Natural killer cell (primary cell): ENCODE results near the gene HTD2. TPM values are rescaled to one million over a fixed set of nuclear protein-coding genes. Genes with fewer than 3 reads are reported as not detected.

Experiments used
- ATAC-seq, 3 donors: fragments of 150-1000 bp in 2 of 3; fragments of 200-7000 bp in 1 of 3; cut with Tn5 transposase; 1 replicate in 1 of 3; 2 replicates in 2 of 3; pipeline ENCODE4 v1.10.0; 2021; ENCODE audit warnings: mild to moderate bottlenecking in 2 of 3, moderate library complexity in 2 of 3
- DNase-seq, 2 donors: peaks; one replicate each; pipeline versions ENCODE4 v3.0.0 to v3.0.0-alpha.2; 2013 to 2021; ENCODE audit warnings: mixed read lengths in 1 of 2
- H3K27ac ChIP-seq: one replicate; pipeline ENCODE4 v1.5.1; 2013; ENCODE audit warnings: mild to moderate bottlenecking, low read length
- H3K27me3 ChIP-seq: one replicate; pipeline ENCODE4 v1.6.1; 2013; ENCODE audit warnings: low read length; ENCODE audit not compliant: control insufficient read depth, insufficient read depth
- H3K36me3 ChIP-seq: one replicate; pipeline ENCODE4 v1.6.1; 2013; ENCODE audit warnings: low read length; ENCODE audit not compliant: control insufficient read depth, insufficient read depth
- H3K4me1 ChIP-seq: one replicate; pipeline ENCODE4 v1.6.1; 2013; ENCODE audit warnings: low read length; ENCODE audit not compliant: control insufficient read depth, insufficient read depth
- H3K4me3 ChIP-seq: one replicate; pipeline ENCODE4 v1.5.1; 2013; ENCODE audit warnings: low read length
- H3K9me3 ChIP-seq: one replicate; pipeline ENCODE4 v1.6.1; 2013; ENCODE audit warnings: low read length; ENCODE audit not compliant: control insufficient read depth, insufficient read depth
- H3K27ac Mint-ChIP-seq, 2 donors: one replicate each; pipeline ENCODE4 v1.8.0; 2022; ENCODE audit warnings: mild to moderate bottlenecking in 2 of 2, mixed read lengths in 2 of 2, moderate library complexity in 1 of 2
- H3K27me3 Mint-ChIP-seq, 2 donors: one replicate each; pipeline ENCODE4 v1.8.0; 2022; ENCODE audit warnings: low read depth in 2 of 2, mixed read lengths in 2 of 2
- H3K36me3 Mint-ChIP-seq: one replicate; pipeline ENCODE4 v1.8.0; 2022; ENCODE audit warnings: mixed read lengths
- H3K4me1 Mint-ChIP-seq, 2 donors: one replicate each; pipeline ENCODE4 v1.8.0; 2022; ENCODE audit warnings: mixed read lengths in 2 of 2
- H3K4me3 Mint-ChIP-seq: one replicate; pipeline ENCODE4 v1.8.0; 2022; ENCODE audit warnings: mild to moderate bottlenecking, moderate library complexity, mixed read lengths
- H3K9me3 Mint-ChIP-seq, 2 donors: one replicate each; pipeline ENCODE4 v1.8.0; 2022; ENCODE audit warnings: mixed read lengths in 2 of 2
- WGBS: methylation state at CpG from one replicate; pipeline ENCODE4 v1.1.7; 2013; ENCODE audit warnings: missing lambda C conversion rate; ENCODE audit not compliant: insufficient coverage; 5-methylcytosine and 5-hydroxymethylcytosine counted together
- intact Hi-C: fragments of 100-400 bp; cut with micrococcal nuclease; formaldehyde crosslinking; loops from one replicate; pipeline ENCODE4 v1.14.2; 2022
- total RNA-seq, 4 donors: library from RNA; stranded (reverse); fragments of 120-200 nt in 1 of 4; gene quantifications; one replicate each; pipeline versions ENCODE4 v1.2.3 to v1.2.4, GENCODE V29; 2013 to 2022
- TF ChIP-seq, protein P1 (sequence below): fragments of 200-600 bp; IDR thresholded peaks from one replicate; pipeline ENCODE4 v1.8.0; 2022; ENCODE audit warnings: antibody characterized with exemption

Gene HTD2
- total RNA-seq, 3 donors from 2014 or later (not counting 1 experiment from before 2014, with no cell fraction given) = 3.3 to 5.5 (median 3.7) TPM

GRCh38 chr3:58292866-58293265 is 13.5 kb upstream of the HTD2 start:
- no peaks in the 10 kb centered on the region for H3K4me1 Mint-ChIP-seq
- no peak overlapping the region for H3K4me3 Mint-ChIP-seq
- no peaks in the 10 kb centered on the region for H3K36me3 Mint-ChIP-seq
- peaks cover 2 to 5% of the 10 kb centered on the region in 2 donors for H3K9me3 Mint-ChIP-seq
- 95% methylated on average over 10 of the region's 10 CpGs for WGBS
- Histone ChIP-seq H3K4me1 (no peaks in the 10 kb centered on the region), H3K36me3 (no peaks in the 10 kb centered on the region), H3K27me3 (no peaks in the 10 kb centered on the region), H3K27ac (no peak overlapping the region), H3K4me3 (no peak overlapping the region), H3K9me3 (no peaks in the 10 kb centered on the region)
- intact Hi-C loops = no loop called here
- DNase-seq (no peak), ATAC-seq (no peak)
- no peaks in the 10 kb centered on the region for H3K27me3 Mint-ChIP-seq
- H3K27ac Mint-ChIP-seq = no peak overlapping the region
- TF ChIP-seq, protein P1, sequence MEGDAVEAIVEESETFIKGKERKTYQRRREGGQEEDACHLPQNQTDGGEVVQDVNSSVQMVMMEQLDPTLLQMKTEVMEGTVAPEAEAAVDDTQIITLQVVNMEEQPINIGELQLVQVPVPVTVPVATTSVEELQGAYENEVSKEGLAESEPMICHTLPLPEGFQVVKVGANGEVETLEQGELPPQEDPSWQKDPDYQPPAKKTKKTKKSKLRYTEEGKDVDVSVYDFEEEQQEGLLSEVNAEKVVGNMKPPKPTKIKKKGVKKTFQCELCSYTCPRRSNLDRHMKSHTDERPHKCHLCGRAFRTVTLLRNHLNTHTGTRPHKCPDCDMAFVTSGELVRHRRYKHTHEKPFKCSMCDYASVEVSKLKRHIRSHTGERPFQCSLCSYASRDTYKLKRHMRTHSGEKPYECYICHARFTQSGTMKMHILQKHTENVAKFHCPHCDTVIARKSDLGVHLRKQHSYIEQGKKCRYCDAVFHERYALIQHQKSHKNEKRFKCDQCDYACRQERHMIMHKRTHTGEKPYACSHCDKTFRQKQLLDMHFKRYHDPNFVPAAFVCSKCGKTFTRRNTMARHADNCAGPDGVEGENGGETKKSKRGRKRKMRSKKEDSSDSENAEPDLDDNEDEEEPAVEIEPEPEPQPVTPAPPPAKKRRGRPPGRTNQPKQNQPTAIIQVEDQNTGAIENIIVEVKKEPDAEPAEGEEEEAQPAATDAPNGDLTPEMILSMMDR = no peak

DNA sequence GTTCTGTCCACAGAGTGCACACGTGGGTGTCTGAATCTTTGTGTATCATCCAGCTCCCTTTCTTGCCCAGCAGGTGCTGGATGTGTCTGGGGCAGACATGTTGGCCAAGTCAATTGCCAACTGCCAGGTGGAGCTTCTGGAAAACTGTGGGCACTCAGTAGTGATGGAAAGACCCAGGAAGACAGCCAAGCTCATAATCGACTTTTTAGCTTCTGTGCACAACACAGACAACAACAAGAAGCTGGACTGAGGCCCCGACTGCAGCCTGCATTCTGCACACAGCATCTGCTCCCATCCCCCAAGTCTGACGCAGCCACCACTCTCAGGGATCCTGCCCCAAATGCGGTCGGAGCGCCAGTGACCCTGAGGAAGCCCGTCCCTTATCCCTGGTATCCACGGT is 12.8 kb upstream of the HTD2 start:
- H3K27ac Mint-ChIP-seq = no peak overlapping the region
- Histone ChIP-seq H3K4me1 (no peaks in the 10 kb centered on the region), H3K27ac (no peak overlapping the region), H3K36me3 (no peaks in the 10 kb centered on the region), H3K27me3 (no peaks in the 10 kb centered on the region), H3K9me3 (no peaks in the 10 kb centered on the region), H3K4me3 (no peak overlapping the region)
- ATAC-seq = no peak
- no peaks in the 10 kb centered on the region for H3K36me3 Mint-ChIP-seq
- no peak overlapping the region for H3K4me3 Mint-ChIP-seq
- no peak for DNase-seq
- peaks cover 2 to 5% of the 10 kb centered on the region in 2 donors for H3K9me3 Mint-ChIP-seq
- no peaks in the 10 kb centered on the region for H3K4me1 Mint-ChIP-seq
- H3K27me3 Mint-ChIP-seq = peaks cover 0 to 3% of the 10 kb centered on the region in 2 donors
- intact Hi-C loops = no loop called here
- TF ChIP-seq, protein P1 = no peak
- 89% methylated on average over 9 of the region's 9 CpGs for WGBS

DNA sequence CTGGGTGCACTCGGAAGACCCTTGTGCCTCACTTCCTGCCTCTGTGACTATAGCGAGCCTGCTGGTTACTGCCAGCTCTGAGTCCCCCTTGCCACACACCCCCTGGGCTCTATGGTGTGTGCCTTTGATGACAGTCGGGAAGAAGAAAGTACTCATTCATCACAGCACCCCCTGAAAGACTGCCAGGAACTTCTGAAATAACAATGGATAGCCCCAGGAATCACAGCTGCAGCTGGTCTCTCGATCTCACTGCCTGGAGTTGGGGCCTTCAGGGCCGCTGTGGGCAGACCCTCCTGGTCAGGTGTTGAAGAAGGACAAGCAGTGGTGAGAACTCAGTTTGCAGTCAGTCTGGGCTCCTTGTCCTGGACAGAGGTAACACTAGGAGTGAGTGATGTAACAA is 10.1 kb upstream of the HTD2 start:
- Mint-ChIP-seq H3K4me3 (no peak overlapping the region), H3K27ac (no peak overlapping the region), H3K4me1 (no peaks in the 10 kb centered on the region), H3K9me3 (peaks cover 2 to 6% of the 10 kb centered on the region in 2 donors), H3K27me3 (peaks cover 3 to 12% of the 10 kb centered on the region in 2 donors), H3K36me3 (no peaks in the 10 kb centered on the region)
- TF ChIP-seq, protein P1 = no peak
- Histone ChIP-seq H3K9me3 (peaks cover 3% of the 10 kb centered on the region), H3K27me3 (no peaks in the 10 kb centered on the region), H3K36me3 (no peaks in the 10 kb centered on the region), H3K4me3 (no peak overlapping the region), H3K27ac (no peak overlapping the region), H3K4me1 (no peaks in the 10 kb centered on the region)
- intact Hi-C loops = no loop called here
- ATAC-seq (no peak), DNase-seq (no peak)
- 84% methylated on average over 5 of the region's 5 CpGs for WGBS

- DNase-seq = no peak
- H3K4me1 Mint-ChIP-seq = no peaks in the 10 kb centered on the region
Measured at GRCh38 chr3:58296843-58297242, 9.5 kb upstream of the HTD2 start.

More at GRCh38 chr3:58296843-58297242, 9.5 kb upstream of the HTD2 start:
- Mint-ChIP-seq H3K27me3 (peaks cover 9 to 14% of the 10 kb centered on the region in 2 donors), H3K9me3 (peaks cover 2 to 7% of the 10 kb centered on the region in 2 donors), H3K4me3 (no peak overlapping the region), H3K27ac (no peak overlapping the region), H3K36me3 (no peaks in the 10 kb centered on the region)
- WGBS = 96% methylated on average over 6 of the region's 6 CpGs
- Histone ChIP-seq H3K9me3 (peaks cover 9% of the 10 kb centered on the region), H3K36me3 (no peaks in the 10 kb centered on the region), H3K27ac (no peak overlapping the region), H3K4me1 (no peaks in the 10 kb centered on the region), H3K4me3 (no peak overlapping the region), H3K27me3 (no peaks in the 10 kb centered on the region)
- ATAC-seq = no peak
- TF ChIP-seq, protein P1 = no peak
- intact Hi-C loops = no loop called here
